SJCRH30 (cell line): ENCODE results near the gene CDKN2B. TPM values are rescaled to one million over a fixed set of nuclear protein-coding genes. Genes with fewer than 3 reads are reported as not detected.
"Not testable (repeated sequence)": the region's sequence is repeated elsewhere in the genome, so short reads cannot be mapped to it uniquely, and the experiment has no call there.

Experiments used
- DNase-seq, 2 experiments: peaks; one replicate each; pipeline ENCODE4 v3.0.0-alpha.2; 2015 to 2020
- H3K27ac ChIP-seq: fragments of 250-450 bp; sonication (Bioruptor Pico); 2 replicates; pipeline ENCODE4 v1.5.1; 2020; ENCODE audit warnings: mild to moderate bottlenecking, moderate library complexity
- H3K27me3 ChIP-seq: fragments of 250-450 bp; sonication (Bioruptor Pico); 2 replicates; pipeline ENCODE4 v1.5.1; 2020; ENCODE audit warnings: mild to moderate bottlenecking, moderate library complexity
- H3K36me3 ChIP-seq: fragments of 250-450 bp; sonication (Bioruptor Pico); 2 replicates; pipeline ENCODE4 v1.5.1; 2020; ENCODE audit warnings: mild to moderate bottlenecking, moderate library complexity
- H3K4me1 ChIP-seq: fragments of 250-450 bp; sonication (Bioruptor Pico); 2 replicates; pipeline ENCODE4 v1.5.1; 2020; ENCODE audit warnings: mild to moderate bottlenecking, moderate library complexity
- H3K4me3 ChIP-seq: fragments of 250-450 bp; sonication (Bioruptor Pico); 2 replicates; pipeline ENCODE4 v1.5.1; 2020; ENCODE audit warnings: mild to moderate bottlenecking, moderate library complexity
- H3K9me3 ChIP-seq: fragments of 250-450 bp; sonication (Bioruptor Pico); replicated peaks from 2 replicates; pipeline ENCODE4 v1.5.1; 2020; ENCODE audit warnings: mild to moderate bottlenecking, moderate library complexity
- total RNA-seq: library from RNA; depleted of rRNA; stranded (reverse); fragments of >200 nt; shearing (Covaris generic); gene quantifications from 2 replicates; pipeline ENCODE4 v1.2.3, GENCODE V29; 2014; rRNA removed

CDKN2B gene
- 1.3 TPM in 2 replicates for total RNA-seq

DNA sequence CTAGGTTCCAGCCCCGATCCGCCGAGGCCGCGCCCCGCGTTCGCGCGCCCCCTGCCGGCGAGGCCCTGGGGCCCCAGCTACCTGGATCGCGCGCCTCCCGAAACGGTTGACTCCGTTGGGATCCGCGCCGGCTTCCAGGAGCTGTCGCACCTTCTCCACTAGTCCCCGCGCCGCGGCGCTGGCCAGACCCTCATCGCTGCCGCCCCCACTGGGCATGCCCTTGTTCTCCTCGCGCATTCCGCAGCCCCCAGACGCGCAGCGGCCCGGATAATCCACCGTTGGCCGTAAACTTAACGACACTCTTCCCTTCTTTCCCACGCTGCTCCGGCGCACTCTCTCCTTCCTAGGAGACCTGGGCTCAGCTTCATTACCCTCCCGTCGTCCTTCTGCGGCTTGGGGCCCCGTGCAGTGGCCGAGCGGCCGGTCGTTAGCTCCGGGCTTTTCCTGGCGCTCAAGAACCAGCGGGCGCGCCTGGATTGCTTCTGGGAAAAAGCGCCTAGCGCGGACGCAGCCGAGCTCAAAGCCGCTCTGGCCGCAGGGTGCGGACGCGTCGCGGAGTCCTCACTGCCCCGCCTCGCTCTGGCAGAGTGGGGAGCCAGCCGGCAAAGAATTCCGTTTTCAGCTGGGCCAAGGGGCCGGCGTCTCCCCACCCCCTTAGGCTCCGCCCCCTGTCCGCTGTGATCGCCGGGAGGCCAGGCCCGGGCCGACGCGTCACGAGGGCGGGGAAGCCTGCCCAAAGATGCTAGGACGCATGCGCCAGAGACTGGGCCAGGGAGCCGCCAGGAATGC is at the start of gene CDKN2B:
Gene CDKN2B, minus strand, starts transcription at position 589 of the 789 bp plus-strand sequence. Its CDS starts 352 bp downstream, at position 237.
- Histone ChIP-seq H3K36me3 (peaks cover 2% of the 10 kb centered on the region; the same call in 1 of the 2 replicates), H3K4me1 (peaks cover 2% of the 10 kb centered on the region; the same call in 1 of the 2 replicates), H3K27me3 (no peaks in the 10 kb centered on the region), H3K9me3 (no peaks in the 10 kb centered on the region), H3K27ac (peak within 1 kb of the TSS; percentile 19; the same call in 1 of the 2 replicates), H3K4me3 (peak within 1 kb of the TSS; percentile 60)
- peak; percentile 94 to 95 for DNase-seq

DNA sequence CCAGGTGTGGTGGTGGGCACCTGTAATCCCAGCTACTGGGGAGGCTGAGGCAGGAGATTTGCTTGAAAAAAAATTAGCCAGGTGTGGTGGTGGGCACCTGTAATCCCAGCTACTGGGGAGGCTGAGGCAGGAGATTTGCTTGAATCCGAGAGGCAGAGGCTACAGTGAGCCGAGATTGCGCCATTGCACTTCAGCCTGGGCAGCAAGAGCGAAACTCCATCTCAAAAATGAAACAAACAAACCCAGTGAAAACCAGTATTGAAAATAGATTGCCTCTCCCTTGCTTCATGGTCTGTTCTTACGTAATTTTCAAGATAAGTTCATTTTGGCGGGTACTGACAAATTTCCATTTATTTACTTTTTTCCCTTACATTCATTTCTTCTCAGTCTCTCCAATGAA is 48.9 kb upstream of the CDKN2B start:
- H3K4me3 ChIP-seq, H3K27me3 ChIP-seq, H3K36me3 ChIP-seq, H3K4me1 ChIP-seq, DNase-seq, H3K9me3 ChIP-seq, H3K27ac ChIP-seq: not testable (repeated sequence)

DNA sequence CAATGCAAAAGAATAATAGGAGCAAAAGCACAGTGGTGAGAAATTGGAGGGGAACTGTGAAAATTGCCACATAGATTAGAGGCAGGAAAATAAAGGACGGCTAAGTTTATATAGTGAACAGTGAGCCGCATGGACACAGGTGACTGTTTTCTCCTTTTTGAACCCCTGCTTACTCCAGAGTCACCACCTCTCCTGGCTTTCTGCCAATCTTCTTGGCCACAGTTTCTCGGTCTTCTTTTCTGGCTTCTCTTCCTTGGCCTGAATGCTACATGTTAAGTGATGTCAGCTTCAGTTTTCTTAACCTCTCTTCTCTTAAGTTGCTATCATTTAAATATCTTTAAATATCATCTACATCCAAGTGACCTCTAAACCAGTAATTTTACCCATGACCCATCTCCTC is 47.3 kb upstream of the CDKN2B start:
- Histone ChIP-seq H3K27me3 (no peaks in the 10 kb centered on the region), H3K4me1 (peaks cover 25% of the 10 kb centered on the region), H3K4me3 (no peak overlapping the region), H3K27ac (no peak overlapping the region), H3K36me3 (peaks cover 4% of the 10 kb centered on the region; the same call in 1 of the 2 replicates), H3K9me3 (no peaks in the 10 kb centered on the region)
- no peak for DNase-seq

- Histone ChIP-seq H3K27me3 (no peaks in the 10 kb centered on the region), H3K36me3 (peaks cover 4% of the 10 kb centered on the region; the same call in 1 of the 2 replicates), H3K4me3 (no peak overlapping the region), H3K9me3 (no peaks in the 10 kb centered on the region), H3K4me1 (peaks cover 28% of the 10 kb centered on the region), H3K27ac (no peak overlapping the region)
- DNase-seq: no peak
Measured at GRCh38 chr9:22055090-22055489, 46.0 kb upstream of the CDKN2B start.

- no peaks in the 10 kb centered on the region for H3K27me3 ChIP-seq
- no peak for DNase-seq
- H3K9me3 ChIP-seq: no peaks in the 10 kb centered on the region
- H3K36me3 ChIP-seq: peaks cover 4% of the 10 kb centered on the region; the same call in 1 of the 2 replicates
- no peak overlapping the region for H3K27ac ChIP-seq
- no peak overlapping the region for H3K4me3 ChIP-seq
- H3K4me1 ChIP-seq: peaks cover 28% of the 10 kb centered on the region
Measured at GRCh38 chr9:22054529-22054928, 45.4 kb upstream of the CDKN2B start.

GRCh38 chr9:22054076-22054475 is 45.0 kb upstream of the CDKN2B start:
- Histone ChIP-seq H3K27me3 (no peaks in the 10 kb centered on the region), H3K27ac (no peak overlapping the region), H3K4me3 (no peak overlapping the region), H3K9me3 (no peaks in the 10 kb centered on the region), H3K4me1 (peaks cover 28% of the 10 kb centered on the region), H3K36me3 (peaks cover 4% of the 10 kb centered on the region; the same call in 1 of the 2 replicates)
- DNase-seq: no peak

- H3K27ac ChIP-seq: peak overlapping the region; percentile 28; the same call in 1 of the 2 replicates
- peak in 1 of 2 experiments; percentile 8 for DNase-seq
- no peak overlapping the region for H3K4me3 ChIP-seq
- peaks cover 4% of the 10 kb centered on the region; the same call in 1 of the 2 replicates for H3K36me3 ChIP-seq
- H3K4me1 ChIP-seq: peaks cover 28% of the 10 kb centered on the region
- H3K9me3 ChIP-seq: no peaks in the 10 kb centered on the region
- no peaks in the 10 kb centered on the region for H3K27me3 ChIP-seq
Measured at GRCh38 chr9:22053178-22053577, 44.1 kb upstream of the CDKN2B start.

- Histone ChIP-seq H3K27me3 (no peaks in the 10 kb centered on the region), H3K4me1 (peaks cover 28% of the 10 kb centered on the region), H3K9me3 (no peaks in the 10 kb centered on the region), H3K4me3 (no peak overlapping the region), H3K27ac (peak overlapping the region; percentile 28), H3K36me3 (peaks cover 4% of the 10 kb centered on the region; the same call in 1 of the 2 replicates)
- peak; percentile 84 to 92 for DNase-seq
Measured at GRCh38 chr9:22052376-22052945, 43.4 kb upstream of the CDKN2B start.

GRCh38 chr9:22050924-22051323 is 41.8 kb upstream of the CDKN2B start:
- Histone ChIP-seq H3K36me3 (peaks cover 4% of the 10 kb centered on the region; the same call in 1 of the 2 replicates), H3K4me1 (peaks cover 28% of the 10 kb centered on the region), H3K27me3 (no peaks in the 10 kb centered on the region), H3K27ac (no peak overlapping the region), H3K4me3 (no peak overlapping the region), H3K9me3 (no peaks in the 10 kb centered on the region)
- no peak for DNase-seq

GRCh38 chr9:22049411-22049810 is 40.3 kb upstream of the CDKN2B start:
- Histone ChIP-seq H3K27ac (no peak overlapping the region), H3K4me1 (peaks cover 36% of the 10 kb centered on the region), H3K27me3 (no peaks in the 10 kb centered on the region), H3K36me3 (peaks cover 4% of the 10 kb centered on the region; the same call in 1 of the 2 replicates), H3K4me3 (no peak overlapping the region), H3K9me3 (no peaks in the 10 kb centered on the region)
- DNase-seq: no peak

- H3K9me3 ChIP-seq: no peaks in the 10 kb centered on the region
- H3K4me1 ChIP-seq: peaks cover 39% of the 10 kb centered on the region
- no peaks in the 10 kb centered on the region for H3K27me3 ChIP-seq
- no peak overlapping the region for H3K4me3 ChIP-seq
- no peak for DNase-seq
- H3K36me3 ChIP-seq: peaks cover 2% of the 10 kb centered on the region; the same call in 1 of the 2 replicates
- H3K27ac ChIP-seq: no peak overlapping the region
Measured at GRCh38 chr9:22047596-22047995, 38.5 kb upstream of the CDKN2B start.

GRCh38 chr9:22046243-22046885 is 37.3 kb upstream of the CDKN2B start:
- Histone ChIP-seq H3K27ac (no peak overlapping the region), H3K4me1 (peaks cover 39% of the 10 kb centered on the region)

DNA sequence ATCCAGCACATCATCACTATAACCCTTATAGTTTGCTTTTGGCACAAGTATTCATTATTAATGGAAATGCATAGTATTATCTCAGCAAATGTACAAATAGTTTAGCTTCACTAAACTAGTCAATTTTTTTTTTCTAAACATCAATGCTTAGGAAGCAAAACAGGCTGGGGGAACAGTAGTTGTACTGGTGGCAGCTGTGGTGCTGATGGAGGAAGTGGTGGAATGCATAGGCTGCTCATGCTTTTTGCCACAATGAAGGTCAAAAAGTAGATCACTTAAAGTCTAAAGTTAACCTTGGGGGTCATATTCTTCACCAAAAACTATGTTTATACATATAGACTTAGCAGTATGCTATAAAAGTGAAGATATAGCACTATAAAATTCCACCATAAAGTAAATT is 36.3 kb upstream of the CDKN2B start:
- no peak overlapping the region for H3K4me3 ChIP-seq
- H3K27me3 ChIP-seq: no peaks in the 10 kb centered on the region
- H3K36me3 ChIP-seq: peaks cover 2% of the 10 kb centered on the region; the same call in 1 of the 2 replicates
- H3K9me3 ChIP-seq: no peaks in the 10 kb centered on the region
- peak in 1 of 2 experiments; percentile 11 for DNase-seq
- peaks cover 45% of the 10 kb centered on the region for H3K4me1 ChIP-seq
- H3K27ac ChIP-seq: no peak overlapping the region

More at GRCh38 chr9:22046243-22046885, 37.3 kb upstream of the CDKN2B start:
- Histone ChIP-seq H3K4me3 (no peak overlapping the region), H3K36me3 (peaks cover 2% of the 10 kb centered on the region; the same call in 1 of the 2 replicates), H3K27me3 (no peaks in the 10 kb centered on the region), H3K9me3 (no peaks in the 10 kb centered on the region)
- DNase-seq: no peak

DNA sequence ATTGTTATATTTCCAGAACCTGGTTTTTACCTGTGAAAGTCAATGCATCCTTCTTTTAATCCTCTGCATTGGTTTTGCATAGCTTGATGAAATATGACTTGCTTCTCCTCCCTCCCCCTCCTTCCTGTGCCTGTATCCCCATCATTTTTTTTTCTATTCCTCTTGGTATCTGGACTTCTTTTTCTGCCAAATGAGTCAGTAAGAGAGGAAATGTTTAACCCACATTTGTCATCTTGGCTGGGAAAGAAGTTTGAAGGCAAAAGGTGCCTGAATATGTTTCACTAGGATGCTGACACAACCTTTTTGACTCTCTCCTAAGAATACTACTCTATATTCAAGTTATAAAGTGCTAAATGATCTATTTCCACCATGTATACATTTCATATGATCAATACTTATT is 35.5 kb upstream of the CDKN2B start:
- no peak overlapping the region for H3K4me3 ChIP-seq
- H3K27ac ChIP-seq: no peak overlapping the region
- peaks cover 46% of the 10 kb centered on the region for H3K4me1 ChIP-seq
- H3K9me3 ChIP-seq: no peaks in the 10 kb centered on the region
- peak in 1 of 2 experiments; percentile 14 for DNase-seq
- H3K36me3 ChIP-seq: peaks cover 2% of the 10 kb centered on the region; the same call in 1 of the 2 replicates
- no peaks in the 10 kb centered on the region for H3K27me3 ChIP-seq
